Osteoblast (primary cell): ENCODE data around the gene RTBDN. TPM values are rescaled to one million over a fixed set of nuclear protein-coding genes. Genes with fewer than 3 reads are reported as not detected.

Experiments used
- DNase-seq: peaks from one replicate; pipeline ENCODE4 v3.0.0; 2011; ENCODE audit warnings: low spot score, mixed read lengths; ENCODE audit not compliant: insufficient read length; ENCODE audit errors: missing footprints
- H2AFZ ChIP-seq: 2 replicates; pipeline ENCODE4 v1.6.0; 2011; ENCODE audit warnings: mild to moderate bottlenecking, low read length
- H3K27ac ChIP-seq: 2 replicates; pipeline ENCODE4 v1.5.1; 2011; ENCODE audit warnings: mild to moderate bottlenecking, low read depth, low read length, moderate library complexity
- H3K27me3 ChIP-seq: 2 replicates; pipeline ENCODE4 v1.6.0; 2012; ENCODE audit warnings: mild to moderate bottlenecking, control low read depth, inconsistent platforms, low read length, moderate library complexity; ENCODE audit not compliant: insufficient read depth
- H3K36me3 ChIP-seq: 2 replicates; pipeline ENCODE4 v1.5.1; 2011; ENCODE audit warnings: mild to moderate bottlenecking, low read length, control low read depth, moderate library complexity; ENCODE audit not compliant: insufficient read depth
- H3K4me1 ChIP-seq: 2 replicates; pipeline ENCODE4 v1.5.1; 2011; ENCODE audit warnings: mild to moderate bottlenecking, low read length, control low read depth, moderate library complexity; ENCODE audit not compliant: insufficient read depth
- H3K4me2 ChIP-seq: 2 replicates; pipeline ENCODE4 v1.6.0; 2011; ENCODE audit warnings: mild to moderate bottlenecking, low read length; ENCODE audit not compliant: insufficient read depth
- H3K4me3 ChIP-seq: fragments of 200-600 bp; sonication (generic); 3 replicates; pipeline ENCODE4 v1.5.1; 2012; ENCODE audit warnings: mild to moderate bottlenecking, low read length, inconsistent platforms; ENCODE audit not compliant: insufficient read depth
- H3K79me2 ChIP-seq: 2 replicates; pipeline ENCODE4 v1.6.0; 2012; ENCODE audit warnings: mild to moderate bottlenecking, low read length, control low read depth, inconsistent platforms; ENCODE audit not compliant: insufficient read depth
- H3K9me3 ChIP-seq: 2 replicates; pipeline ENCODE4 v1.5.1; 2011; ENCODE audit warnings: low read depth, low read length, control low read depth
- H4K20me1 ChIP-seq: 2 replicates; pipeline ENCODE4 v1.6.0; 2012; ENCODE audit warnings: mild to moderate bottlenecking, low read length, control low read depth; ENCODE audit not compliant: insufficient read depth
- CTCF ChIP-seq: IDR thresholded peaks from 2 replicates; pipeline ENCODE4 v1.5.1; 2011; ENCODE audit warnings: mild to moderate bottlenecking, low read depth, low read length, moderate library complexity; ENCODE audit errors: extremely low read depth
- total RNA-seq: library from RNA; depleted of rRNA; stranded (reverse); fragments of >200 nt; gene quantifications from 2 replicates; pipeline ENCODE4 v1.2.3, GENCODE V29; 2012

The RTBDN gene
- total RNA-seq, 1 donor = not detected

- no peak overlapping the region for H3K4me3 ChIP-seq
- H3K79me2 ChIP-seq = no peaks in the 10 kb centered on the region
- H3K4me1 ChIP-seq = no peaks in the 10 kb centered on the region
- H3K27ac ChIP-seq = no peak overlapping the region
- H4K20me1 ChIP-seq = no peaks in the 10 kb centered on the region
- H3K4me2 ChIP-seq = no peak overlapping the region
- no peak overlapping the region for H2AFZ ChIP-seq
- H3K9me3 ChIP-seq = no peaks in the 10 kb centered on the region
- peak; percentile 64 for DNase-seq
- no peaks in the 10 kb centered on the region for H3K27me3 ChIP-seq
- H3K36me3 ChIP-seq = no peaks in the 10 kb centered on the region
- no peak for TF ChIP-seq CTCF
Measured at GRCh38 chr19:12864143-12864542, 29.8 kb upstream of the RTBDN start.

GRCh38 chr19:12859546-12859945 is 25.2 kb upstream of the RTBDN start:
- no peaks in the 10 kb centered on the region for H3K27me3 ChIP-seq
- no peak overlapping the region for H3K4me3 ChIP-seq
- no peaks in the 10 kb centered on the region for H3K9me3 ChIP-seq
- H4K20me1 ChIP-seq = no peaks in the 10 kb centered on the region
- TF ChIP-seq CTCF = no peak
- no peaks in the 10 kb centered on the region for H3K79me2 ChIP-seq
- DNase-seq = no peak
- H3K4me2 ChIP-seq = no peak overlapping the region
- no peaks in the 10 kb centered on the region for H3K4me1 ChIP-seq
- no peak overlapping the region for H2AFZ ChIP-seq
- H3K36me3 ChIP-seq = no peaks in the 10 kb centered on the region
- H3K27ac ChIP-seq = no peak overlapping the region

- Histone ChIP-seq H3K27me3 (no peaks in the 10 kb centered on the region), H3K36me3 (no peaks in the 10 kb centered on the region), H3K4me1 (no peaks in the 10 kb centered on the region), H2AFZ (no peak overlapping the region), H3K27ac (no peak overlapping the region), H3K9me3 (no peaks in the 10 kb centered on the region), H4K20me1 (no peaks in the 10 kb centered on the region), H3K4me3 (no peak overlapping the region), H3K4me2 (no peak overlapping the region), H3K79me2 (no peaks in the 10 kb centered on the region)
- TF ChIP-seq CTCF = no peak
- peak; percentile 39 for DNase-seq
Measured at GRCh38 chr19:12858041-12858928, 23.9 kb upstream of the RTBDN start.

- no peak overlapping the region for H2AFZ ChIP-seq
- H3K4me1 ChIP-seq = no peaks in the 10 kb centered on the region
- H3K9me3 ChIP-seq = no peaks in the 10 kb centered on the region
- H3K27me3 ChIP-seq = no peaks in the 10 kb centered on the region
- no peak overlapping the region for H3K4me2 ChIP-seq
- no peaks in the 10 kb centered on the region for H4K20me1 ChIP-seq
- no peak for TF ChIP-seq CTCF
- H3K27ac ChIP-seq = no peak overlapping the region
- H3K79me2 ChIP-seq = no peaks in the 10 kb centered on the region
- no peak overlapping the region for H3K4me3 ChIP-seq
- H3K36me3 ChIP-seq = no peaks in the 10 kb centered on the region
- no peak for DNase-seq
Measured at GRCh38 chr19:12856653-12857052, 22.3 kb upstream of the RTBDN start.
